AG04449 (cell line): ENCODE results near the gene TCP10L.

ENCODE experiments used
- CTCF ChIA-PET: fragments of 350-600 bp; formaldehyde crosslinking; extraction: SDS; loops from one replicate; lab custom pipeline; 2021; ENCODE audit warnings: antibody characterized with exemption; lab: Yijun Ruan, JAX
- POLR2A ChIA-PET: fragments of 400-600, 350-600 bp; formaldehyde crosslinking; extraction: SDS; loops from one replicate; lab custom pipeline; 2020; ENCODE audit warnings: antibody characterized with exemption, inconsistent platforms; lab: Yijun Ruan, JAX
- DNase-seq: peaks from one replicate; pipeline ENCODE4 v3.0.0-alpha.2; 2010; ENCODE audit warnings: low read depth, low spot score
- H3K4me3 ChIP-seq: 2 replicates; pipeline ENCODE4 v1.5.1; 2011; ENCODE audit warnings: low read depth, mild to moderate bottlenecking, control low read depth, low read length
- CTCF ChIP-seq: IDR thresholded peaks from one replicate; pipeline ENCODE4 v1.5.1; 2011; ENCODE audit warnings: mild to moderate bottlenecking, moderate library complexity, low read length, control low read depth, inconsistent platforms; ENCODE audit not compliant: insufficient read depth; ENCODE audit errors: missing control alignments

Gene TCP10L

GRCh38 chr21:32558106-32558505, 27.2 kb downstream of the TCP10L start:
- CTCF ChIA-PET = interaction anchor here (1.3 kb wide), 1 partner anchor 11 kb away, joined by 7 read pairs; no protein-coding TSS in a partner anchor
- POLR2A ChIA-PET = no interaction called here
- no peak for TF ChIP-seq CTCF
- H3K4me3 ChIP-seq = no peak overlapping the region
- no peak for DNase-seq

- H3K4me3 ChIP-seq = no peak overlapping the region
- TF ChIP-seq CTCF = no peak
- no peak for DNase-seq
- CTCF ChIA-PET = interaction anchor here (0.7 to 1.7 kb wide), 2 partner anchors 14 to 16 kb away, joined by 3 to 4 read pairs; no protein-coding TSS in a partner anchor
- POLR2A ChIA-PET = no interaction called here
Measured at GRCh38 chr21:32554832-32555638, 30.3 kb downstream of the TCP10L start.

GRCh38 chr21:32549886-32550285, 35.4 kb downstream of the TCP10L start:
- no peak for DNase-seq
- no peak overlapping the region for H3K4me3 ChIP-seq
- POLR2A ChIA-PET = no interaction called here
- CTCF ChIA-PET = interaction anchor here (1.3 kb wide), 1 partner anchor 28 kb away, joined by 3 read pairs; no protein-coding TSS in a partner anchor
- no peak for TF ChIP-seq CTCF

- ChIA-PET CTCF (interaction anchor here (1.2 to 1.5 kb wide), 3 partner anchors 11 to 147 kb away, joined by 3 to 4 read pairs (median 3); no protein-coding TSS in a partner anchor), POLR2A (no interaction called here)
- H3K4me3 ChIP-seq = no peak overlapping the region
- TF ChIP-seq CTCF = no peak
- no peak for DNase-seq
Measured at GRCh38 chr21:32549440-32549839, 35.9 kb downstream of the TCP10L start.

- ChIA-PET CTCF (interaction anchor here (1.2 to 1.5 kb wide), 2 partner anchors 11 to 147 kb away, joined by 3 to 4 read pairs; no protein-coding TSS in a partner anchor), POLR2A (no interaction called here)
- DNase-seq = no peak
- no peak for TF ChIP-seq CTCF
- H3K4me3 ChIP-seq = no peak overlapping the region
Measured at GRCh38 chr21:32548978-32549377, 36.3 kb downstream of the TCP10L start.

GRCh38 chr21:32547018-32547417, 38.3 kb downstream of the TCP10L start:
- DNase-seq = no peak
- ChIA-PET CTCF (interaction anchor here (1.6 kb wide), 1 partner anchor 13 kb away, joined by 6 read pairs; no protein-coding TSS in a partner anchor), POLR2A (no interaction called here)
- no peak overlapping the region for H3K4me3 ChIP-seq
- TF ChIP-seq CTCF = no peak
